ENCODE results near the gene NOC3L.

NOC3L gene

DNA sequence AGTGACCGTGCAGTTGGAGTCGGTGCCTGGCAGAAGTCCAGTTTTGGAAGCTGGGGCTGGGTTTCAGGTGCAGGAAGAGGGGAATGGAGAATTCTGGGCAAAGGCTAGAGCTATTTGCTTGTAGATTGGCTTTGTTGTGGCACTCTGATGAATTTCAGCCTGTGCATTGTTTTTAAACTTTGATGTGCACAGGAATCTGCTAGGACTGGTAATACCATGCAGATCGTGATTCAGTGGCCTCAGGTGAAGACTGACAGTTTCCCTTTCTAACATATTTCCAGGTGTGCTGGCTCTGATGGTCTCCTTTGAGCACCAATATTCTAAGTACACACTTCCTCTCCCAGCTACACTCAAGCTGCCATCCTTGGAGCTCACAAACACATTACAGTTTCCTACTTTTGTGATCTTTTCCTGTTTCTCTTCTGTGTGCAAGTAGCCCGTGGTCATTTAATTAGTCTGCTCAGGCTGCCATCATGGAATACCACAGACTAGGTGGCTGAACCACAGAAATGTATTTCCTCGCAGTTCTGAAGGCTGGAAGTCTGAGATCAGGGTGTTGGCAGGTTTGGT is 55.6 kb downstream of the NOC3L start:
- in situ Hi-C loops (cut with HindIII; ENCODE audit: low sequenced_read_pairs) = no loop called here

DNA sequence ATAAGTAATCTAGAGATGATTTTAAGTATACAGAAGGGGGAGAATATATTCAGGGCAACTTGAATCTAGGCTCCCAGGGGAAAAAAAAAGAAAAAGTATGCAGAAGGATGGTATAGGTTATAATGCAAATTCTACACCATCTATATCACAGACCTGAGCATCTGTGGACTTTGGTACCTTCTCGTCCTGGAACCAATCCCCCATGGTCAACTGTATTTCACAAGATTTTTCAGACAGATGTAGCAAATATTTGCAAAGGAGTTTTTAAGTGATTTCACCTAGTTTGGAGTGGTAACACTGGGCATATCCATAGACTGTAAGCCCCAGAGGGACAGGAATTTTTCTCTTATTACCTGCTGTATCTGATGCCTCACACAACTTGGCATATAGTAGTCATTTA is 58.8 kb downstream of the NOC3L start:
- in situ Hi-C loops (cut with HindIII; ENCODE audit: low sequenced_read_pairs) = no loop called here

DNA sequence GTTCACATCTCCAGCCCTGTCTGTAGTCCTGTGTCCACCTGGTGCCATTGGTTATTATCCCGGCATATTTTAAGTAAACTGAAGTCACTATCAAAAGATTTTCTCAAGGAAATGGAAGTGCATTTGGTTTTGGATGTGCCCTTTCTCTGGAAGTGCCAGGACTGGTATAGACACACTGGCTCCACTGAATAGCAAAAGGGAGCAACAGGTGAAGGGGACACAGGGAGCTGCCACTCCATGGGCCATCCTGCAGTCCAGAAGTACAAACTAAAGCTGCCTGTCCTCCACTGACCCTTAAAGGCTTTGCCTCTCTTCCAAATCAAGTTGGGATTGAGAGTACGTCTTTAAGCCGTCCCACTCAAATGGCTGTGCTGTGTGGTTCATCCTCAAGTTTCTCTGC is 62.7 kb downstream of the NOC3L start:
- in situ Hi-C loops (cut with HindIII; ENCODE audit: low sequenced_read_pairs) = no loop called here

DNA sequence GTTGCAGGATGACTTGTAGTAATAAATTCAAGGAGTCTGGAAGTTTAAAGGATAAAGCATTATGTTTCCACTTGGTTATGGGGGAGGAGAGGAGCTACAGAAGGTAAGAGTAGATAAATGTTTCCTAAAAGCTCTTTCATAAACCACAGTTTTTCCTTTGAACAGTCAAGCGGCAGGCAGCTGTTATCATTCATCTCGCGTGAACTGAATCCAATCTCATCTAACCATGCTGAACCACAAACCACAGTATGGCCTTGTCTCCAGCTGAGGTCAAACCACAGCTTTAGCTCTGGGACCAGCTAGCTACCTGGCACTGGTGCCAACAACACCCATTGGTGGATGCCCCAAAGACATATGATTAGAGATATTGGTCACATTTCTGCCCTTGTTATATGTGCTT is 63.3 kb downstream of the NOC3L start:
- in situ Hi-C loops (cut with HindIII; ENCODE audit: low sequenced_read_pairs) = no loop called here

DNA sequence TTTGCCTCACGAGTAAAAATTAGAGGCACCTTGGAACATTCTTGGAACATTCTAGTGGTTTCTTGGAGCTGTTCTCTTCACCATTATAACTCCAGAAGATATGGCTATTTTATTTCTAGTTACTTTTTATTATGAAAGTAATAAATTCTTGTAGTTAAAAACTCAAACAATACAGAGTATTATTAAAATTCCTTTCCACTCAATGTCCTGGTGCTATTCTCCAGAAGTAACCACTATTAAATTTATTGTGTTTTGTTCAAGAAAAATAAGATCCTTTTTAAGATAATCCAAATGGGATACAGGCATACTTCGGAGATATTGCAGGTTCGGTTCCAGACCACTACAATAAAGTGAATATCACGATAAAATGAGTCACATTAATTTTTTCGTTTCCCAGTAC is 68.6 kb downstream of the NOC3L start:
- in situ Hi-C loops (cut with HindIII; ENCODE audit: low sequenced_read_pairs) = no loop called here

DNA sequence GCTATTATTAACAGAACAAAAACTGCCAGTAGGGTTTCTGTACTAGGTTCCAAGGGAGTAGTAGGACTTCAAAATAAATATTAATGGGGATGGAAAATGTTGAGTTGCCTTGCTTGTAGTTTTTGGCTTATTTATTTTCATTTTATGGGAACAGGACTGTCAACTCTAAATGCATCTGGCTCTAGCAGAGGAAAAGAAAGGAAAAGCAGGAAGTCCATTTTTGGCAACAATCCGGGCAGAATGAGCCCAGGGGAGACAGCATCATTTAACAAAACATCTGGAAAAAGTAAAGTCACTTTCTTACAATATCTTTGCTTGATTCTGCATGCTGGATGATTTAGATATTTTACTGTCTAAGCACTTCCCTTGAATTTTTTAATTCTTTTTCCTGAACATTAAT is 69.4 kb downstream of the NOC3L start:
- in situ Hi-C loops (cut with HindIII; ENCODE audit: low sequenced_read_pairs) = no loop called here

DNA sequence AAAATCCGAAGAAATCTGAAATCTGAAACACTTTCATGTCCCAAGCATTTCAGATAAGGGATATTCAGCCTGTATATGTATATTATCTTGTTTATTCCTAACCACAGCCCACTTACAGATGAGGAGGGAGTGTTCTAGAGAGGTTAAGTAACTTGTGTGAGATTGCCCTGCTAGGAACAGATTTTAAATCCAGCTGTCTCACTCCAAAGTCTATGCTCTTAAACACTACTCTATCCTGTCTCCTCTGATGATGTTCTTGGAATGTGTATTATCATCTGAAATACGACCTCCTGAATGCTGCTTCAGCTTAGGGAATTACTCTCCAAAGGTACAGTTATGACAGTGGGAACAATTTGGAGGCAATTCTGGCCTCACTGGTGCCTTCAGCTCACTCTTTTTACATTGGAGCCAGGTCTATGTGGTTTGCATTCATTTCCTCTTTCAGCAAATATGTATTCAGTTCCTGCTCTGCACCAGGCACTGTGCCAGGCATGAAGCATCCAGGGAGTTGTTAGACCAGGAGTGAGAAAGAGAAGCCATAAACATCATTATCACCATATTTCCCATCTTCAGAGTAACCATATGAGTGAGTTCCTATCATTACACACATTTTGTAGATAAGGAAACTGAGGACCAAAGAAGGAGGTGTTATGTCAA is 70.2 kb downstream of the NOC3L start:
- in situ Hi-C loops (cut with HindIII; ENCODE audit: low sequenced_read_pairs) = no loop called here

DNA sequence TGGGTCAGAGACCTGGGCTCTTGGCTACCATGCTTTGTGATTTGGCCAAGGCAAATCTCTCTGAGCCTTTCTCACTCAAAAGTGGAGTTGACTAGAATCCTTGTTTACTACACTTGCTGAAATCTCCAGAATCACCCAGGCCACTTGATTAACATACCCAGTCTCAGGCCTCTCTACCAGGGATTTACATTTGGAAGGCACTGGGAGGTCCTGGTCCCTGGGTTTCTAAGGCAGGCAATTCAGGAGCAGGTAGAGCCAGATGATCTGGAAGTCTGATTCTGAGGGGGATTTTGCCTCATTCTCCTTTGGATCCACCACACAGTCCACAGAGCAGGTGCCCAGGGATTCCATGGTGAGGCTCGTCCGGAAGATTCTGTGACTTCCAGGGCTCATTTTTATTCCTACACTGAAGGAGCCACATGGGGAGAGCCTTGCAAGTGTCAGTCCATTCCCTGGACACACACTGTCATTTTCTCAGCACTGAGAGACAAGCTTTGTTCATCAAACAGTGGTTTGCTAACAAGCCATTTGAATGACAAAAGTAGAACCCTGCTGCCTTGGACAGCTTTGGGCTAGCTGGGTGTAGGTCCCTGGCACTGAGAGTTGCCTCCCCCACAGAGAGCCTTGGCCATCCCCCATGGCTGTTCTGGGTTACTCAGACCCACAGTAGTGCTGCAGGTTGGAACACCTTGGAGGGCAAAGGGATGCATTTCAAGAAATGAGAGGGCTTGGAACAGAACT is 74.2 kb downstream of the NOC3L start:
- in situ Hi-C loops (cut with HindIII; ENCODE audit: low sequenced_read_pairs) = no loop called here

DNA sequence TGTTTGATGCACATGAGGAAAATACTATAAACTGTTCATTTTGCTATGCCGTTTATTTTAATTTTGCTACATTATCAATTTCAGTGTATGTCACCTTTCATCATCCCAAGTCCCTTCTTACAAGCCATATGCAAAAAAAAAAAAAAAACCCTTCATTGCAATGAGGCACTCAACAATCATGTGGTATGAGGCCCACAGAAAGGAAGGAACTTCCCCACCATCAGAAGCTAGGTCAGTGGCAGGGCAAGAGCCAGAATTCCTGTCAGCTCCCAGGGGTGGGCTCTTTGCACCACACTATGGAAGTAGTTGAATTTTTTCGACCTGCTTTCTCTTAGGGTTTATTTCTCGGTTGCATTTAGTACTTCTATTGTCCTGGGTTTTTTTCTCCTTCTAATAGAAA is 75.4 kb downstream of the NOC3L start:
- in situ Hi-C loops (cut with HindIII; ENCODE audit: low sequenced_read_pairs) = no loop called here

DNA sequence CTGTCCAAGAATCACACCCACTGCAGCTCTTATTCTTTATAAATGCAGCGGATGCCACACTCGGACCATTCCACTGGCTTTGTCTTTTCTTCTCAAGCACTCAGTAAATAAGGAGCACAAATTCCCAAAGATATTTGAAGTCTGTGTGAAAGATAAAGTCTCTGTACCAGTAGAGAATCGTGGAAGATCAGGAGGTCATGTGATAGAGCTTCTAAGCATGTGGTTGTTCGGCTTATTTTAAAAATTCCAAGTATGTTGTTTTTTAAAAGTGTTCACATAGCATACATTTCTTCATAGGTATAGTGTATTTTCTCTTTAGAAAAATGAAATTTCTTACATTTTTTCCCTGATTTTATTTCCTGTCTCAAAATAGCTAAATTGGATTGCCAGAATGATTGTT is 75.8 kb downstream of the NOC3L start:
- in situ Hi-C loops (cut with HindIII; ENCODE audit: low sequenced_read_pairs) = no loop called here

DNA sequence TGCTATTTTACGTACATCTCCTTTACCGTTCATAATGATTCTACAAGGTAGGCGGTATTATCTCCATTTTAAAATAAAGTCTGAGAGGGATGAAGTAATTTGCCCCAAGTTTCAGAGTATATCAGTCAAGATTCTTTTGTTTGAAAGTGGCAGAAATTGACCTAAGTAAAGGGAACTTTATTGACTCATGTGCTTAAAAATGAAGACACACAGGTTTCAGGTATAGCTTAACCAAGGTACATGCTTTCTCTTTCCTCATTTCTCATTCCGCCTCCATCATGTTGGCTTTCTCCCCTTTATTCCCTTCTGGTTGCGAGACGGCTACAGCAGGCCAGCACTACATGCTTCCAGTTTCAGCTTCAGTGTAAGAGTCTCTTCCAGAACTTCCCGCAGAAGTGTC is 77.5 kb downstream of the NOC3L start:
- in situ Hi-C loops (cut with HindIII; ENCODE audit: low sequenced_read_pairs) = no loop called here

All from DLD1 (cell line).